Astrocyte (in vitro differentiated cells and primary cell): ENCODE data around the gene AASDHPPT. TPM values are rescaled to one million over a fixed set of nuclear protein-coding genes. Genes with fewer than 3 reads are reported as not detected.

Experiments used
- DNase-seq: peaks from one replicate; pipeline ENCODE4 v3.0.0-alpha.2; 2010; ENCODE audit warnings: low read depth
- FAIRE-seq: peaks from 2 replicates; lab custom pipeline; 2011; peaks lifted over from hg19 to GRCh38; lab: Jason Lieb, UNC
- H2AFZ ChIP-seq: 2 replicates; pipeline ENCODE4 v1.6.0; 2012; ENCODE audit warnings: low read depth, low read length, inconsistent platforms
- H3K27ac ChIP-seq: 2 replicates; pipeline ENCODE4 v1.5.1; 2011; ENCODE audit warnings: low read depth, low read length, inconsistent platforms
- H3K27me3 ChIP-seq: 2 replicates; pipeline ENCODE4 v1.6.0; 2011; ENCODE audit warnings: low read length, inconsistent platforms; ENCODE audit not compliant: insufficient read depth
- H3K36me3 ChIP-seq: 2 replicates; pipeline ENCODE4 v1.5.1; 2011; ENCODE audit warnings: low read length, inconsistent platforms; ENCODE audit not compliant: insufficient read depth
- H3K4me1 ChIP-seq: 2 replicates; pipeline ENCODE4 v1.5.1; 2011; ENCODE audit warnings: low read length, inconsistent platforms; ENCODE audit not compliant: insufficient read depth
- H3K4me2 ChIP-seq: 2 replicates; pipeline ENCODE4 v1.6.0; 2012; ENCODE audit warnings: low read length, inconsistent platforms
- H3K4me3 ChIP-seq: 2 replicates; pipeline ENCODE4 v1.5.1; 2011; ENCODE audit warnings: low read depth, mild to moderate bottlenecking, low read length, inconsistent platforms; ENCODE audit not compliant: insufficient read depth
- H3K79me2 ChIP-seq: 2 replicates; pipeline ENCODE4 v1.6.0; 2012; ENCODE audit warnings: mild to moderate bottlenecking, low read length, inconsistent platforms; ENCODE audit not compliant: insufficient read depth
- H3K9ac ChIP-seq: 2 replicates; pipeline ENCODE4 v1.6.0; 2012; ENCODE audit warnings: mild to moderate bottlenecking, low read length, inconsistent platforms
- H3K9me3 ChIP-seq: 2 replicates; pipeline ENCODE4 v1.5.1; 2012; ENCODE audit warnings: low read depth, mild to moderate bottlenecking, low read length, inconsistent platforms; ENCODE audit not compliant: insufficient read depth
- H4K20me1 ChIP-seq: 2 replicates; pipeline ENCODE4 v1.6.0; 2012; ENCODE audit warnings: low read length, inconsistent platforms; ENCODE audit not compliant: insufficient read depth
- H3K27ac Mint-ChIP-seq: one replicate; pipeline ENCODE4 v1.8.0; 2021; ENCODE audit warnings: mild to moderate bottlenecking, mixed read lengths; ENCODE audit not compliant: unreplicated experiment
- H3K27me3 Mint-ChIP-seq: one replicate; pipeline ENCODE4 v1.8.0; 2021; ENCODE audit warnings: low read depth, mixed read lengths; ENCODE audit not compliant: unreplicated experiment
- H3K36me3 Mint-ChIP-seq: one replicate; pipeline ENCODE4 v1.8.0; 2021; ENCODE audit warnings: low read depth, mixed read lengths; ENCODE audit not compliant: unreplicated experiment
- H3K4me1 Mint-ChIP-seq: one replicate; pipeline ENCODE4 v1.8.0; 2021; ENCODE audit warnings: low read depth, mixed read lengths; ENCODE audit not compliant: unreplicated experiment
- H3K4me3 Mint-ChIP-seq: one replicate; pipeline ENCODE4 v1.8.0; 2021; ENCODE audit warnings: mild to moderate bottlenecking, moderate library complexity, mixed read lengths; ENCODE audit not compliant: unreplicated experiment
- H3K9me3 Mint-ChIP-seq: one replicate; pipeline ENCODE4 v1.8.0; 2021; ENCODE audit warnings: mild to moderate bottlenecking, mixed read lengths; ENCODE audit not compliant: unreplicated experiment
- EZH2 ChIP-seq: IDR thresholded peaks from 2 replicates; pipeline ENCODE4 v1.6.1; 2012; ENCODE audit warnings: mild to moderate bottlenecking, low read length, inconsistent platforms; ENCODE audit not compliant: insufficient read depth
- total RNA-seq: library from RNA; stranded (reverse); gene quantifications from 2 replicates; pipeline ENCODE4 v1.2.1, GENCODE V29; 2021
- TF ChIP-seq, protein P1 (sequence below): IDR thresholded peaks from 2 replicates; pipeline ENCODE4 v1.5.1; 2011; ENCODE audit warnings: low read depth, mild to moderate bottlenecking, inconsistent platforms, low read length, moderate library complexity; ENCODE audit not compliant: insufficient read depth

AASDHPPT gene
- total RNA-seq, 1 donor from 2014 or later = 61.6 TPM

DNA sequence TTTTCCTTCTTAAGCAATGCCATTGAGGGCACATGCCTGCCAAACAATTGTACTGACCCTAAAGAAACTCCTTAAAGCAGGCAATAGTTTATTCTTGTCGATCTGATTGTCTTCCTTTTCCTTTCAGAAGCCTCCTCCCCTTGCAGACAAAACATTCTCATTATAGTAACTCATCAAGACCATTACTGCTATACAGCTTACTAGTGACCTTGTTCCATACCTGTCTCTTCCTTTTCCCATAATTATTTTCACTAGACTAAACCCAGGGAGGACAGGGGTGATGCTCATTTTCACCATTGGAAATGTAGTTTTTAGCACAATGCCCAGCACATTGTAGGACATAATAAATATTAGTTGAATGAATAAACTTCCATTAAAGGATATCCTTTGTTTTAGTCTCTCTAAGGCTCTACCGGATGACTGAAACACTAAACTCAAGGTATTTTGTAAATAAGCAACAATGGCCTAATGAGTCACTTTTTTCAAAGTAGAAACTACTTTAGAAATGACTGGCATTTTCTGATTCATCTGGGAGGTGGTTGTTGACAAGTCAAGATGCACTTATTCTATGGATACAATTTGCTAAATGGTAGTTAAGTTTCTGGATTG is 46.2 kb upstream of the AASDHPPT start:
- H2AFZ ChIP-seq = no peak overlapping the region
- no peak for DNase-seq

GRCh38 chr11:106031936-106032335 is 45.5 kb upstream of the AASDHPPT start:
- Histone ChIP-seq H3K79me2 (no peaks in the 10 kb centered on the region), H2AFZ (no peak overlapping the region), H3K27ac (no peak overlapping the region), H3K9me3 (no peaks in the 10 kb centered on the region), H3K9ac (no peak overlapping the region), H3K4me3 (no peak overlapping the region), H3K36me3 (no peaks in the 10 kb centered on the region), H3K27me3 (no peaks in the 10 kb centered on the region), H3K4me1 (peaks cover 5% of the 10 kb centered on the region), H3K4me2 (no peak overlapping the region), H4K20me1 (no peaks in the 10 kb centered on the region)
- no peak for DNase-seq
- Mint-ChIP-seq H3K9me3 (peaks cover 2% of the 10 kb centered on the region), H3K4me3 (no peak overlapping the region), H3K4me1 (peaks cover 4% of the 10 kb centered on the region), H3K36me3 (no peaks in the 10 kb centered on the region), H3K27me3 (no peaks in the 10 kb centered on the region), H3K27ac (no peak overlapping the region)
- no peak for FAIRE-seq
- TF ChIP-seq, protein P1, sequence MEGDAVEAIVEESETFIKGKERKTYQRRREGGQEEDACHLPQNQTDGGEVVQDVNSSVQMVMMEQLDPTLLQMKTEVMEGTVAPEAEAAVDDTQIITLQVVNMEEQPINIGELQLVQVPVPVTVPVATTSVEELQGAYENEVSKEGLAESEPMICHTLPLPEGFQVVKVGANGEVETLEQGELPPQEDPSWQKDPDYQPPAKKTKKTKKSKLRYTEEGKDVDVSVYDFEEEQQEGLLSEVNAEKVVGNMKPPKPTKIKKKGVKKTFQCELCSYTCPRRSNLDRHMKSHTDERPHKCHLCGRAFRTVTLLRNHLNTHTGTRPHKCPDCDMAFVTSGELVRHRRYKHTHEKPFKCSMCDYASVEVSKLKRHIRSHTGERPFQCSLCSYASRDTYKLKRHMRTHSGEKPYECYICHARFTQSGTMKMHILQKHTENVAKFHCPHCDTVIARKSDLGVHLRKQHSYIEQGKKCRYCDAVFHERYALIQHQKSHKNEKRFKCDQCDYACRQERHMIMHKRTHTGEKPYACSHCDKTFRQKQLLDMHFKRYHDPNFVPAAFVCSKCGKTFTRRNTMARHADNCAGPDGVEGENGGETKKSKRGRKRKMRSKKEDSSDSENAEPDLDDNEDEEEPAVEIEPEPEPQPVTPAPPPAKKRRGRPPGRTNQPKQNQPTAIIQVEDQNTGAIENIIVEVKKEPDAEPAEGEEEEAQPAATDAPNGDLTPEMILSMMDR = no peak
- TF ChIP-seq EZH2 = no peak

More for the DNA sequence above, 46.2 kb upstream of the AASDHPPT start:
- H3K79me2 ChIP-seq = no peaks in the 10 kb centered on the region
- Mint-ChIP-seq H3K9me3 (peaks cover 2% of the 10 kb centered on the region), H3K27me3 (no peaks in the 10 kb centered on the region), H3K36me3 (no peaks in the 10 kb centered on the region), H3K4me1 (peaks cover 4% of the 10 kb centered on the region), H3K4me3 (no peak overlapping the region), H3K27ac (no peak overlapping the region)
- H3K9me3 ChIP-seq = no peaks in the 10 kb centered on the region
- no peak overlapping the region for H3K9ac ChIP-seq
- TF ChIP-seq, protein P1 = no peak
- no peak for TF ChIP-seq EZH2
- H3K4me2 ChIP-seq = no peak overlapping the region
- H3K4me1 ChIP-seq = peaks cover 5% of the 10 kb centered on the region
- H3K27ac ChIP-seq = no peak overlapping the region
- no peak overlapping the region for H3K4me3 ChIP-seq
- no peaks in the 10 kb centered on the region for H4K20me1 ChIP-seq
- no peaks in the 10 kb centered on the region for H3K36me3 ChIP-seq
- H3K27me3 ChIP-seq = no peaks in the 10 kb centered on the region
- no peak for FAIRE-seq

DNA sequence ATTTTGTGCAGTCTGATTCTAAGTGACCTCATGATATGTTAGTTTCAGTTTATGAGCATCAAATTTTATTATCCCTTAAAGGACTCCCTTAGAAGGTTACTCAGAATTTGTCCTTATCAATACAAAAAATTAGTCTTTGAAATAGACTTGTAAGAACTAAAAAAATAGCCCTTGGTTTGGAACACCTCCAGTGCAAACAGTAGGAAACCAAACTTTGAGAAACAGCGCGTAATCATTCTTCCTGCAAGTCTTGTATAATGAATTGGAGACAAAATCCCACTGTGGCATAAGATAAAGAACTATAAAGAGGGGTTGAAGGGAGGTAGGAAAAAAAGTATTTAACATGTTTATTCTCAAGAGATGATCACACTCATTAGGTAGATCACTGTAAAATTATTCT is 44.6 kb upstream of the AASDHPPT start:
- Mint-ChIP-seq H3K27me3 (no peaks in the 10 kb centered on the region), H3K4me1 (peaks cover 4% of the 10 kb centered on the region), H3K36me3 (no peaks in the 10 kb centered on the region), H3K27ac (no peak overlapping the region), H3K4me3 (no peak overlapping the region), H3K9me3 (no peaks in the 10 kb centered on the region)
- Histone ChIP-seq H3K9ac (no peak overlapping the region), H3K27me3 (no peaks in the 10 kb centered on the region), H3K36me3 (no peaks in the 10 kb centered on the region), H3K27ac (no peak overlapping the region), H2AFZ (no peak overlapping the region), H4K20me1 (no peaks in the 10 kb centered on the region), H3K4me2 (no peak overlapping the region), H3K4me1 (peaks cover 5% of the 10 kb centered on the region), H3K79me2 (no peaks in the 10 kb centered on the region), H3K9me3 (no peaks in the 10 kb centered on the region), H3K4me3 (no peak overlapping the region)
- peak; percentile 55 for DNase-seq
- no peak for TF ChIP-seq EZH2
- TF ChIP-seq, protein P1 = no peak
- FAIRE-seq = no peak
